ENCODE data around the gene CNTNAP5. TPM values are rescaled to one million over a fixed set of nuclear protein-coding genes. Genes with fewer than 3 reads are reported as not detected.

The CNTNAP5 gene
- total and polyA plus RNA-seq, 2 of the 8 experiments (the other 6 are each of a cell fraction or from before 2014, with no cell fraction given), result 0.11 to 0.76 TPM

GRCh38 chr2:124269348-124269747, 244.3 kb downstream of the CNTNAP5 start (continued):
- TF ChIP-seq CBX8 (IDR thresholded peaks at IDR 0.05; ENCODE audit: borderline replicate concordance, low read depth, low read length) (no peak), SP4 (IDR thresholded peaks at IDR 0.05; ENCODE audit: low read length) (no peak), KDM1A (IDR thresholded peaks at IDR 0.05; ENCODE audit: borderline replicate concordance, low read length) (no peak), SIX5 (IDR thresholded peaks at IDR 0.05; ENCODE audit: low read depth, low read length) (no peak), NRF1 (IDR thresholded peaks at IDR 0.05; ENCODE audit: low read depth, low read length) (no peak), TCF12 (IDR thresholded peaks at IDR 0.05; ENCODE audit: low read depth, low read length) (no peak)

Data from H1 (cell line).